ENCODE results near the gene FAM47A. TPM values are rescaled to one million over a fixed set of nuclear protein-coding genes. Genes with fewer than 3 reads are reported as not detected.
A peak's percentile ranks its signal among the peaks of the same experiment; 100 is the strongest.

Gene FAM47A
- not detected for total RNA-seq

DNA sequence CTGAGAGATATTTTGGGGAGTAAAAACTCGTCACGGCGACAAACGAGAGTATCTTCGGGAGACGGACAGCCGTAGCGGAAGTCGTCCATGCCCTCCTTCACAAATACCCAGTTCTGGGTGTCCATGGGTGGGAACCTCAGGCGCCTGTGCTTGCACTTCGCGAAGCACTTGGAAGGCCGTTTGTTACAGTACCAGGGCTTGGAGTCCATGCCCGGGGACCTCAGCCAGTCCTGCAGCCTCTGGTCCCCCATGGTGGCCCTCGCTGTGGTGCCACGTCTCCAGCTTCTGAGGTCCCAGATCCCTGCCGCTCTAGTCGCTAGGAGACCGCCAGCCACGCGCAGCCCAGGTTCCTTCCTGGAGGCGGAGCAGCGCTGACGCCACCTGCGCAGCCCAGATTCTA lies at the start of gene FAM47A:
Gene FAM47A, minus strand, starts transcription at position 287 of the 400 bp plus-strand sequence. Its CDS starts 36 bp downstream, at position 251.
- no peaks in the 10 kb centered on the region for H3K4me1 ChIP-seq
- H3K4me3 ChIP-seq = no peak within 1 kb of the TSS
- no peaks in the 10 kb centered on the region for H3K27me3 ChIP-seq
- no peaks in the 10 kb centered on the region for H3K9me3 ChIP-seq
- peak in 1 of 2 donors; percentile 33 for DNase-seq (ENCODE audit: low spot score in 2 of 2)
- TF ChIP-seq CTCF (IDR thresholded peaks at IDR 0.05) (no peak), POLR2AphosphoS5 (IDR thresholded peaks at IDR 0.05) (no peak), EP300 (IDR thresholded peaks at IDR 0.05) (no peak), POLR2A (IDR thresholded peaks at IDR 0.05) (no peak)
- H3K27ac ChIP-seq = no peak within 1 kb of the TSS
- WGBS = 86% methylated on average over 23 of the region's 25 CpGs
- no peaks in the 10 kb centered on the region for H3K36me3 ChIP-seq

GRCh38 chrX:34147345-34147744 lies 15.2 kb upstream of the FAM47A start:
- DNase-seq (ENCODE audit: low spot score in 2 of 2) = no peak
- Histone ChIP-seq H3K27me3 (no peaks in the 10 kb centered on the region), H3K36me3 (no peaks in the 10 kb centered on the region), H3K4me1 (no peaks in the 10 kb centered on the region), H3K27ac (no peak overlapping the region), H3K4me3 (no peak overlapping the region), H3K9me3 (no peaks in the 10 kb centered on the region)
- no peak for TF ChIP-seq CTCF (IDR thresholded peaks at IDR 0.05)
- TF ChIP-seq EP300 (IDR thresholded peaks at IDR 0.05) = no peak
- no peak for TF ChIP-seq POLR2AphosphoS5 (IDR thresholded peaks at IDR 0.05)
- no peak for TF ChIP-seq POLR2A (IDR thresholded peaks at IDR 0.05)
- WGBS = 79% methylated on average over 3 of the region's 9 CpGs

- H3K9me3 ChIP-seq = no peaks in the 10 kb centered on the region
Measured at GRCh38 chrX:34146906-34147305, 14.8 kb upstream of the FAM47A start.

DNA sequence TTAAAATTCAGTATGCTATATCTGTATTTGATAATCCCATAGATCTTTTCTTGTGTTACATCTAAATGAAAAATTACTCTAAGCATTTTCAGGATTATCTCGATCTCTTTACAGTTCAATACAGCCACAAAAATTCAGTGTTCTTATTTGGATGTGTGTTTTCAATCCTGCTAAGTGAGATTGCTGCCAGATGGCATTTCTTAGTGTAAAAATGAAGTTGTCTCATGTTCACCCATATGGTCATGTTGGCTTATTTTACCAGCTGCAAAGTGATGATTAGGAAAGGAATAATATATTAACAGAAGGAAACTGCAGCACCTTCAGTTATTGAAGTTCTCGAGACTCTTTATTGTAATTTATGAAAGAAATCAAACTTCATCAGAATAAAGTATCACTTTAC lies 12.1 kb upstream of the FAM47A start:
- WGBS = 53% methylated on average over 2 of the region's 2 CpGs
- no peak for TF ChIP-seq POLR2AphosphoS5 (IDR thresholded peaks at IDR 0.05)
- no peak for TF ChIP-seq POLR2A (IDR thresholded peaks at IDR 0.05)
- no peak for TF ChIP-seq EP300 (IDR thresholded peaks at IDR 0.05)
- no peak for TF ChIP-seq CTCF (IDR thresholded peaks at IDR 0.05)

More at GRCh38 chrX:34146906-34147305, 14.8 kb upstream of the FAM47A start:
- Histone ChIP-seq H3K4me1 (no peaks in the 10 kb centered on the region), H3K27me3 (no peaks in the 10 kb centered on the region), H3K27ac (no peak overlapping the region), H3K4me3 (no peak overlapping the region), H3K36me3 (no peaks in the 10 kb centered on the region)
- 78% methylated on average over 19 of the region's 30 CpGs for WGBS
- TF ChIP-seq EP300 (IDR thresholded peaks at IDR 0.05) (no peak), POLR2AphosphoS5 (IDR thresholded peaks at IDR 0.05) (no peak), CTCF (IDR thresholded peaks at IDR 0.05) (no peak), POLR2A (IDR thresholded peaks at IDR 0.05) (no peak)
- peak in 1 of 2 donors; percentile 51 for DNase-seq (ENCODE audit: low spot score in 2 of 2)

GRCh38 chrX:34140816-34141215 lies 8.7 kb upstream of the FAM47A start:
- no peak for DNase-seq (ENCODE audit: low spot score in 2 of 2)
- Histone ChIP-seq H3K4me3 (no peak overlapping the region), H3K4me1 (no peaks in the 10 kb centered on the region), H3K27me3 (no peaks in the 10 kb centered on the region), H3K36me3 (no peaks in the 10 kb centered on the region), H3K27ac (no peak overlapping the region), H3K9me3 (no peaks in the 10 kb centered on the region)
- TF ChIP-seq POLR2AphosphoS5 (IDR thresholded peaks at IDR 0.05) (no peak), EP300 (IDR thresholded peaks at IDR 0.05) (no peak), POLR2A (IDR thresholded peaks at IDR 0.05) (no peak), CTCF (IDR thresholded peaks at IDR 0.05) (no peak)
- WGBS = 38% methylated on average over 1 of the region's 1 CpG

More for the DNA sequence above, 12.1 kb upstream of the FAM47A start:
- Histone ChIP-seq H3K9me3 (no peaks in the 10 kb centered on the region), H3K27me3 (no peaks in the 10 kb centered on the region), H3K4me1 (no peaks in the 10 kb centered on the region), H3K27ac (no peak overlapping the region), H3K36me3 (no peaks in the 10 kb centered on the region), H3K4me3 (no peak overlapping the region)
- no peak for DNase-seq (ENCODE audit: low spot score in 2 of 2)

Measured in suprapubic skin (tissue), 4 donors.